Measurements from ENCODE around the gene ATG101.

ATG101 gene

GRCh38 chr12:52086944-52087835 lies 17.4 kb downstream of the ATG101 start:
- Histone ChIP-seq H3K79me2 (ENCODE audit: insufficient read depth, low read length) (no peaks in the 10 kb centered on the region), H3K4me2 (ENCODE audit: low read depth, low read length, poor library complexity, severe bottlenecking) (no peak overlapping the region), H3K27me3 (ENCODE audit: insufficient read depth, low read length, poor library complexity, severe bottlenecking) (peaks cover 3% of the 10 kb centered on the region), H3K9me3 (ENCODE audit: insufficient read depth, low read depth, low read length) (no peaks in the 10 kb centered on the region), H3K4me3 (ENCODE audit: low read length, poor library complexity, severe bottlenecking) (no peak overlapping the region), H3K36me3 (ENCODE audit: insufficient read depth, low read length) (no peaks in the 10 kb centered on the region), H2AFZ (ENCODE audit: low read length) (no peak overlapping the region), H4K20me1 (ENCODE audit: insufficient read depth, low read length, poor library complexity, severe bottlenecking) (no peaks in the 10 kb centered on the region), H3K4me1 (ENCODE audit: insufficient read depth, low read length, poor library complexity, severe bottlenecking) (peaks cover 4% of the 10 kb centered on the region), H3K9ac (ENCODE audit: low read depth, low read length, poor library complexity, severe bottlenecking) (no peak overlapping the region), H3K9me2 (replicated peaks; ENCODE audit: low read depth, low read length) (no peaks in the 10 kb centered on the region), H3F3A (ENCODE audit: low read depth) (no peaks in the 10 kb centered on the region)
- TF ChIP-seq EZH2phosphoT487 (IDR thresholded peaks at IDR 0.05; ENCODE audit: borderline replicate concordance) = no peak
- no peak for TF ChIP-seq CTCF (conservative IDR thresholded peaks at IDR 0.05; ENCODE audit: low read length)

- H3K4me3 ChIP-seq (ENCODE audit: low read length, poor library complexity, severe bottlenecking) = no peak overlapping the region
- TF ChIP-seq EZH2phosphoT487 (IDR thresholded peaks at IDR 0.05; ENCODE audit: borderline replicate concordance) (no peak), CTCF (conservative IDR thresholded peaks at IDR 0.05; ENCODE audit: low read length) (no peak)
- H3K9ac ChIP-seq (ENCODE audit: low read depth, low read length, poor library complexity, severe bottlenecking) = no peak overlapping the region
- peaks cover 1% of the 10 kb centered on the region for H3K4me1 ChIP-seq (ENCODE audit: insufficient read depth, low read length, poor library complexity, severe bottlenecking)
- peaks cover 3% of the 10 kb centered on the region for H3K27me3 ChIP-seq (ENCODE audit: insufficient read depth, low read length, poor library complexity, severe bottlenecking)
- H2AFZ ChIP-seq (ENCODE audit: low read length) = no peak overlapping the region
- no peaks in the 10 kb centered on the region for H4K20me1 ChIP-seq (ENCODE audit: insufficient read depth, low read length, poor library complexity, severe bottlenecking)
- H3K9me3 ChIP-seq (ENCODE audit: insufficient read depth, low read depth, low read length) = no peaks in the 10 kb centered on the region
- no peaks in the 10 kb centered on the region for H3F3A ChIP-seq (ENCODE audit: low read depth)
- no peaks in the 10 kb centered on the region for H3K79me2 ChIP-seq (ENCODE audit: insufficient read depth, low read length)
- no peaks in the 10 kb centered on the region for H3K9me2 ChIP-seq (replicated peaks; ENCODE audit: low read depth, low read length)
- no peak overlapping the region for H3K4me2 ChIP-seq (ENCODE audit: low read depth, low read length, poor library complexity, severe bottlenecking)
- no peaks in the 10 kb centered on the region for H3K36me3 ChIP-seq (ENCODE audit: insufficient read depth, low read length)
Observed at GRCh38 chr12:52087961-52088820, 18.4 kb downstream of the ATG101 start.

- H3K9me3 ChIP-seq (ENCODE audit: insufficient read depth, low read depth, low read length) = no peaks in the 10 kb centered on the region
- peaks cover 3% of the 10 kb centered on the region for H3K27me3 ChIP-seq (ENCODE audit: insufficient read depth, low read length, poor library complexity, severe bottlenecking)
- no peak overlapping the region for H2AFZ ChIP-seq (ENCODE audit: low read length)
- H3K4me2 ChIP-seq (ENCODE audit: low read depth, low read length, poor library complexity, severe bottlenecking) = no peak overlapping the region
- no peak overlapping the region for H3K9ac ChIP-seq (ENCODE audit: low read depth, low read length, poor library complexity, severe bottlenecking)
- H3K4me1 ChIP-seq (ENCODE audit: insufficient read depth, low read length, poor library complexity, severe bottlenecking) = no peaks in the 10 kb centered on the region
- H3K9me2 ChIP-seq (replicated peaks; ENCODE audit: low read depth, low read length) = no peaks in the 10 kb centered on the region
- H3K36me3 ChIP-seq (ENCODE audit: insufficient read depth, low read length) = no peaks in the 10 kb centered on the region
- no peaks in the 10 kb centered on the region for H3F3A ChIP-seq (ENCODE audit: low read depth)
- H3K4me3 ChIP-seq (ENCODE audit: low read length, poor library complexity, severe bottlenecking) = no peak overlapping the region
- no peaks in the 10 kb centered on the region for H3K79me2 ChIP-seq (ENCODE audit: insufficient read depth, low read length)
- TF ChIP-seq EZH2phosphoT487 (IDR thresholded peaks at IDR 0.05; ENCODE audit: borderline replicate concordance) (no peak), CTCF (conservative IDR thresholded peaks at IDR 0.05; ENCODE audit: low read length) (no peak)
- no peaks in the 10 kb centered on the region for H4K20me1 ChIP-seq (ENCODE audit: insufficient read depth, low read length, poor library complexity, severe bottlenecking)
Observed at GRCh38 chr12:52089491-52089890, 19.7 kb downstream of the ATG101 start.

Measured in Loucy (cell line).